Endothelial cell of umbilical vein (primary cell): Measurements from ENCODE around the gene TNRC6B. TPM values are rescaled to one million over a fixed set of nuclear protein-coding genes. Genes with fewer than 3 reads are reported as not detected.

ENCODE experiments used
- BruUV-seq: library from RNA; stranded (reverse); fragments of 400-500 nt; replicated peaks from 2 replicates; lab custom pipeline; 2021; lab: Mats Ljungman, UMichigan
- CTCF ChIA-PET: fragments of 300-600, 350-600 bp; sonication (Branson Sonifier 250); formaldehyde crosslinking; loops from one replicate; lab custom pipeline; 2021; ENCODE audit warnings: antibody characterized with exemption, inconsistent platforms; lab: Charles Lee
- POLR2A ChIA-PET: fragments of 300-600, 350-600 bp; sonication (Branson Sonifier 250); formaldehyde crosslinking; loops from one replicate; lab custom pipeline; 2021; ENCODE audit warnings: antibody characterized with exemption, inconsistent platforms; lab: Charles Lee
- DNase-seq: peaks from one replicate; pipeline ENCODE4 v3.0.0-alpha.2; 2011; ENCODE audit warnings: low read depth, low spot score
- FAIRE-seq: peaks from 2 replicates; lab custom pipeline; 2011; peaks lifted over from hg19 to GRCh38; lab: Jason Lieb, UNC
- H2AFZ ChIP-seq: 2 replicates; pipeline ENCODE4 v1.6.0; 2012; ENCODE audit warnings: low read depth, low read length, control low read depth, inconsistent platforms
- H3K27ac ChIP-seq: 2 replicates; pipeline ENCODE4 v1.5.1; 2011; ENCODE audit warnings: low read depth, mild to moderate bottlenecking, control low read depth, low read length, moderate library complexity; ENCODE audit not compliant: insufficient read depth
- H3K27me3 ChIP-seq, 2 experiments: 2 replicates each; pipeline versions ENCODE4 v1.6.0 to v1.6.1; 2011; ENCODE audit warnings: low read length in 2 of 2, mixed read lengths in 1 of 2; ENCODE audit not compliant: control insufficient read depth in 2 of 2, insufficient read depth in 2 of 2
- H3K36me3 ChIP-seq, 2 experiments: 2 replicates in 1 of 2; 3 replicates in 1 of 2; pipeline ENCODE4 v1.5.1; 2011; ENCODE audit warnings: low read length in 2 of 2, mild to moderate bottlenecking in 1 of 2, moderate library complexity in 1 of 2; ENCODE audit not compliant: control insufficient read depth in 2 of 2, insufficient read depth in 2 of 2; ENCODE audit errors: extremely low read depth in 1 of 2
- H3K4me1 ChIP-seq: 3 replicates; pipeline ENCODE4 v1.5.1; 2011; ENCODE audit warnings: mild to moderate bottlenecking, low read length; ENCODE audit not compliant: control insufficient read depth, insufficient read depth; ENCODE audit errors: extremely low read depth
- H3K4me2 ChIP-seq: 2 replicates; pipeline ENCODE4 v1.6.1; 2011; ENCODE audit warnings: low read length, control low read depth, mixed read lengths; ENCODE audit not compliant: insufficient read depth
- H3K4me3 ChIP-seq, 3 experiments: fragments of 200-600 bp in 1 of 3; sonication (generic), shearing (Covaris generic) in 1 of 3; replicated peaks in 1 of 3; 2 replicates each; pipeline ENCODE4 v1.5.1; 2011 to 2016; ENCODE audit warnings: control low read depth in 3 of 3, low read length in 3 of 3, mild to moderate bottlenecking in 2 of 3, inconsistent platforms in 1 of 3, low read depth in 1 of 3, moderate library complexity in 1 of 3; ENCODE audit not compliant: insufficient read depth in 1 of 3
- H3K79me2 ChIP-seq: 2 replicates; pipeline ENCODE4 v1.6.0; 2012; ENCODE audit warnings: low read length, inconsistent platforms; ENCODE audit not compliant: control insufficient read depth, insufficient read depth
- H3K9ac ChIP-seq: replicated peaks from 2 replicates; pipeline ENCODE3; 2011; ENCODE audit warnings: low read length, control low read depth; ENCODE audit not compliant: insufficient read depth; ENCODE audit errors: extremely low read depth
- H3K9me1 ChIP-seq: replicated peaks from 3 replicates; pipeline ENCODE4 v1.6.0; 2011; ENCODE audit warnings: mild to moderate bottlenecking, low read length; ENCODE audit not compliant: control insufficient read depth, insufficient read depth; ENCODE audit errors: extremely low read depth
- H3K9me3 ChIP-seq: replicated peaks from 2 replicates; pipeline ENCODE4 v1.5.1; 2012; ENCODE audit warnings: low read length, inconsistent platforms; ENCODE audit not compliant: control insufficient read depth, insufficient read depth
- H4K20me1 ChIP-seq: replicated peaks from 2 replicates; pipeline ENCODE3; 2011; ENCODE audit warnings: mild to moderate bottlenecking, low read length; ENCODE audit not compliant: control insufficient read depth, insufficient read depth; ENCODE audit errors: extremely low read depth
- EZH2 ChIP-seq: IDR thresholded peaks from 2 replicates; pipeline ENCODE4 v1.6.1; 2012; ENCODE audit warnings: borderline replicate concordance, low read depth, mild to moderate bottlenecking, moderate library complexity, low read length, inconsistent platforms; ENCODE audit not compliant: severe bottlenecking
- FOS ChIP-seq: IDR thresholded peaks from 2 replicates; pipeline ENCODE4 v1.6.1; 2011; ENCODE audit warnings: mild to moderate bottlenecking, low read length, moderate library complexity, borderline replicate concordance; ENCODE audit not compliant: insufficient read depth
- GATA2 ChIP-seq: IDR thresholded peaks from 2 replicates; pipeline ENCODE4 v1.7.0; 2011; ENCODE audit warnings: low read depth, mild to moderate bottlenecking, moderate library complexity, mixed read lengths, low read length; ENCODE audit not compliant: insufficient read length, insufficient read depth
- JUN ChIP-seq: IDR thresholded peaks from 2 replicates; pipeline ENCODE4 v1.6.1; 2011; ENCODE audit warnings: borderline replicate concordance, low read depth; ENCODE audit not compliant: insufficient read length, insufficient read depth
- MAX ChIP-seq: IDR thresholded peaks from 2 replicates; pipeline ENCODE4 v1.6.1; 2011; ENCODE audit not compliant: insufficient read depth, insufficient read length
- MYC ChIP-seq: IDR thresholded peaks from one replicate; pipeline ENCODE4 v1.6.1; 2011; ENCODE audit warnings: mild to moderate bottlenecking, low read depth, low read length
- POLR2AphosphoS5 ChIP-seq: IDR thresholded peaks from 2 replicates; pipeline ENCODE4 v1.6.1; 2012; ENCODE audit warnings: low read depth, mild to moderate bottlenecking, control low read depth, low read length, moderate library complexity; ENCODE audit not compliant: insufficient read depth
- dilution Hi-C: fragments of 300-500 bp; cut with MboI; formaldehyde crosslinking; loops from one replicate; pipeline ENCODE4 v1.15.0; 2019; ENCODE audit warnings: low sequenced_read_pairs; ENCODE audit not compliant: extremely low pct_ligation_motif_present
- intact Hi-C: fragments of 100-400 bp; cut with micrococcal nuclease; formaldehyde crosslinking; loops from one replicate; pipeline ENCODE4 v1.10.0; 2022
- polyA plus RNA-seq, 4 experiments: library from polyadenylated mRNA; depleted of rRNA in 3 of 4; stranded (reverse) in 3 of 4; unstranded in 1 of 4; fragments of >200 nt; gene quantifications; 2 replicates each; pipeline versions ENCODE4 v1.2.1 to v1.2.3, GENCODE V29; 2011 to 2012; ENCODE audit warnings: missing spikeins in 1 of 4
- total RNA-seq: library from RNA; stranded (reverse); gene quantifications from 2 replicates; pipeline ENCODE4 v1.2.3, GENCODE V29; 2021

The TNRC6B gene
- total and polyA plus RNA-seq, 2 donors (not counting 3 experiments of a cell fraction or from before 2014, with no cell fraction given) = 10.6 to 37.2 TPM

GRCh38 chr22:40276996-40277823 is 99.5 kb downstream of the TNRC6B start:
- CTCF ChIA-PET = interaction anchor here (1.4 to 2.3 kb wide), 3 partner anchors 9 to 64 kb away, joined by 4 to 7 read pairs (median 6); no protein-coding TSS in a partner anchor
- peak; percentile 60 for FAIRE-seq
- POLR2A ChIA-PET = no interaction called here
- peaks cover 9 to 10% of the 10 kb centered on the region in 2 experiments for H3K36me3 ChIP-seq
- peak; percentile 76 for DNase-seq
- TF ChIP-seq MAX (no peak), FOS (peak; percentile 82), JUN (peak; percentile 55), EZH2 (no peak), MYC (no peak)
- no peaks in the 10 kb centered on the region for H3K27me3 ChIP-seq
- peak overlapping the region; percentile 81 for H3K9ac ChIP-seq
- no peaks in the 10 kb centered on the region for H4K20me1 ChIP-seq
- BruUV-seq = no TSS peak
- H3K4me1 ChIP-seq = peaks cover 33% of the 10 kb centered on the region
- no peaks in the 10 kb centered on the region for H3K79me2 ChIP-seq
- peak overlapping the region; percentile 58 for H3K27ac ChIP-seq
- intact Hi-C loops = loop anchor here (1.0 to 10.0 kb wide), 5 partner anchors 14 to 232 kb away; partner anchors contain the start of gene ADSL
- H3K9me3 ChIP-seq = no peaks in the 10 kb centered on the region
- dilution Hi-C loops = no loop called here
- no peaks in the 10 kb centered on the region for H3K9me1 ChIP-seq
- H3K4me3 ChIP-seq = peak overlapping the region in 2 of 3 experiments; percentile 41 to 76
- no peak overlapping the region for H2AFZ ChIP-seq
- H3K4me2 ChIP-seq = peak overlapping the region; percentile 96

GRCh38 chr22:40279017-40279416 is 101.3 kb downstream of the TNRC6B start:
- peaks cover 10 to 12% of the 10 kb centered on the region in 2 experiments for H3K36me3 ChIP-seq
- ChIA-PET CTCF (no interaction called here), POLR2A (no interaction called here)
- no peak overlapping the region for H3K4me2 ChIP-seq
- dilution Hi-C loops = no loop called here
- FAIRE-seq (no peak), DNase-seq (no peak)
- H3K9me1 ChIP-seq = no peaks in the 10 kb centered on the region
- no peak for TF ChIP-seq MAX
- TF ChIP-seq POLR2AphosphoS5 = no peak
- TF ChIP-seq EZH2 = no peak
- no peak for TF ChIP-seq GATA2
- TF ChIP-seq JUN = no peak
- no peak for TF ChIP-seq MYC
- no peak overlapping the region for H3K4me3 ChIP-seq
- intact Hi-C loops = loop anchor here (5.0 to 10.0 kb wide), 3 partner anchors 67 to 234 kb away; partner anchors contain the start of gene ADSL
- H3K4me1 ChIP-seq = peaks cover 16% of the 10 kb centered on the region
- no peaks in the 10 kb centered on the region for H4K20me1 ChIP-seq
- no peak overlapping the region for H3K27ac ChIP-seq
- H3K79me2 ChIP-seq = no peaks in the 10 kb centered on the region
- H3K27me3 ChIP-seq = no peaks in the 10 kb centered on the region
- no peaks in the 10 kb centered on the region for H3K9me3 ChIP-seq
- no peak overlapping the region for H2AFZ ChIP-seq
- BruUV-seq = no TSS peak
- H3K9ac ChIP-seq = no peak overlapping the region
